GM12878 (cell line): ENCODE data around the gene SSBP4. TPM values are rescaled to one million over a fixed set of nuclear protein-coding genes. Genes with fewer than 3 reads are reported as not detected.

Experiments used
- BACH1 ChIP-seq: fragments of 450-650 bp; IDR thresholded peaks from 2 replicates; pipeline ENCODE4 v1.6.1; 2017; ENCODE audit warnings: mild to moderate bottlenecking, borderline replicate concordance
- CHD1 ChIP-seq: IDR thresholded peaks from 2 replicates; pipeline ENCODE4 v1.6.1; 2012; ENCODE audit warnings: low read depth, low read length, improper control_type of control experiment
- CREM ChIP-seq: IDR thresholded peaks from 2 replicates; pipeline ENCODE4 v1.6.1; 2014; ENCODE audit warnings: antibody characterized with exemption, low read depth
- GATAD2B ChIP-seq: fragments of 450-650 bp; conservative IDR thresholded peaks from 2 replicates; pipeline ENCODE4 v1.6.1; 2017; ENCODE audit warnings: low read depth, mild to moderate bottlenecking, moderate library complexity
- NR2C1 ChIP-seq: fragments of 450-650 bp; IDR thresholded peaks from 2 replicates; pipeline ENCODE4 v1.6.1; 2017; ENCODE audit warnings: antibody characterized with exemption, mild to moderate bottlenecking, moderate library complexity
- NRF1 ChIP-seq: conservative IDR thresholded peaks from 2 replicates; pipeline ENCODE4 v1.6.1; 2011; ENCODE audit warnings: mild to moderate bottlenecking, low read depth, low read length, improper control_type of control experiment
- PAX8 ChIP-seq: fragments of 450-650 bp; IDR thresholded peaks from 2 replicates; pipeline ENCODE4 v1.6.1; 2017; ENCODE audit warnings: mild to moderate bottlenecking, moderate library complexity
- RCOR1 ChIP-seq: conservative IDR thresholded peaks from 2 replicates; pipeline ENCODE4 v1.6.1; 2012; ENCODE audit warnings: low read depth, low read length, improper control_type of control experiment
- SUPT20H ChIP-seq: IDR thresholded peaks from 2 replicates; pipeline ENCODE4 v1.6.1; 2011; ENCODE audit warnings: low read depth, mild to moderate bottlenecking, low read length, moderate library complexity, borderline replicate concordance; ENCODE audit not compliant: control insufficient read depth
- ZNF217 ChIP-seq: fragments of 450-650 bp; IDR thresholded peaks from 2 replicates; pipeline ENCODE4 v1.6.1; 2017; ENCODE audit warnings: antibody characterized with exemption, mild to moderate bottlenecking
- ZNF24 ChIP-seq: fragments of 450-650 bp; IDR thresholded peaks from 2 replicates; pipeline ENCODE4 v1.6.1; 2017; ENCODE audit warnings: antibody characterized with exemption, mild to moderate bottlenecking
- polyA plus RNA-seq, 11 experiments: library from polyadenylated mRNA; depleted of rRNA in 4 of 11; unstranded in 6 of 11; stranded (reverse) in 5 of 11; fragments of >200 nt; fragmentation: Nextera tagmentation in 4 of 11; fragmentation: Illumina TruSeq in 1 of 11; extraction: Ambion mirVana in 4 of 11; extraction: Trizol in 1 of 11; gene quantifications; 1 replicate in 1 of 11; 2 replicates in 10 of 11; pipeline versions ENCODE4 v1.2.1 to v1.2.3, GENCODE V29; 2011 to 2016; ENCODE audit warnings: inconsistent platforms in 2 of 11, missing spikeins in 2 of 11, low read depth in 1 of 11
- total RNA-seq, 4 experiments: library from RNA; depleted of rRNA in 3 of 4; stranded (reverse); fragments of >200 nt in 3 of 4; fragmentation: Illumina TruSeq in 1 of 4; extraction: Trizol in 1 of 4; gene quantifications; 2 replicates each; pipeline versions ENCODE4 v1.2.1 to v1.2.3, GENCODE V29; 2013 to 2021
- TF ChIP-seq, protein P1 (sequence below): IDR thresholded peaks from 2 replicates; pipeline ENCODE4 v1.6.1; 2012; ENCODE audit warnings: mild to moderate bottlenecking, low read depth, low read length
- TF ChIP-seq, protein P2 (sequence below): IDR thresholded peaks from 2 replicates; pipeline ENCODE4 v1.6.1; 2011; ENCODE audit warnings: low read depth, mild to moderate bottlenecking, low read length, moderate library complexity, borderline replicate concordance; ENCODE audit errors: extremely low read depth
- TF ChIP-seq, protein P3 (sequence below): fragments of 450-650 bp; formaldehyde crosslinking; IDR thresholded peaks from 2 replicates; pipeline ENCODE4 v1.4.0; 2022; ENCODE audit warnings: mild to moderate bottlenecking, moderate library complexity
- TF ChIP-seq, protein P4 (sequence below), 3 experiments: IDR thresholded peaks in 2 of 3; conservative IDR thresholded peaks in 1 of 3; 2 replicates each; pipeline ENCODE4 v1.5.1; 2011; ENCODE audit warnings: low read depth in 3 of 3, low read length in 3 of 3, mild to moderate bottlenecking in 3 of 3, control low read depth in 2 of 3, moderate library complexity in 2 of 3, inconsistent platforms in 1 of 3, mixed read lengths in 1 of 3; ENCODE audit not compliant: control insufficient read depth in 2 of 3, insufficient read depth in 1 of 3; ENCODE audit errors: extremely low read depth in 1 of 3
- TF ChIP-seq, protein P5 (sequence below): IDR thresholded peaks from 2 replicates; pipeline ENCODE4 v1.6.1; 2011; ENCODE audit warnings: low read depth, low read length, improper control_type of control experiment, borderline replicate concordance
- TF ChIP-seq, protein P6 (sequence below): IDR thresholded peaks from 2 replicates; pipeline ENCODE4 v1.6.1; 2012; ENCODE audit warnings: low read depth, low read length, improper control_type of control experiment

SSBP4 gene
- total and polyA plus RNA-seq, 10 of the 15 experiments (the other 5 are each of a cell fraction or from before 2014, with no cell fraction given) = 0.37 to 150 (median 38.9) TPM

DNA sequence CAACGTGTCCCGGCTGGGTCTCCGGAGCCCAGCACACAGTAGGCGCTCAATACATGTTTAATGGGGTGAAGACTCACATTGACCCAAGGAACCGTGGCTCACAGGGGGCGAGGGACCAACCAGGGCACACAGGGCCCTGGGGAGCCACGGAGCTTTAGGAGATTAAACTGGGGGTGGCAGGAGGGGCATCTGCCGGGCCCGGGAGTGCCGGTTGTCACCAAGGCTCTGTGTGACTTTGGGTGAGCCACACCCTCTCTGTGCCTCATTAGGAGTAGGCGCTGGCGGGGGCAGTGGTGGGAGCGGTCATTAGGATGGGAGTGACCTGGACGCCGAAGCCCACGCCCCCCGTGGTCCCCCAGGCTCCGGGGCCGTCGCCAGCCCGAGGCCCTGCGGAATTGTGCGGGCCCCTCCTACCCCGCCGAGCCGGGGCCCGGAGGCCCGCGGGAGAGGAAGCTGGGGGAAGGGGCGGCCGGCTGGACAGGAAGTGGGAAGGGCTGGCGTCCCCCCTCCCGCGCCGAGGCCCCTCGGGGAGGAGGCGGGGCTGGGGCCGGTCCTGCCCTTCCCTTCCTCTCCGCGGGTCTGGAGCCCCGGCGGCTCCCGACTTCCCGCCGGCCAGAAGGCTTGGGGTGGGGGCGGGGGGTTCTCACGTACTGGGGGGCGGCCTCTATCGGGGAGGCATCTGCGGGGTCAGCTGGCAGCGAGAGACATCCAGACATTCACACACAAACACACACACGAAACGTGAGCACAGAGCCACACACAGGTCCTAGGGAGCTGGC lies 1.8 kb upstream of the SSBP4 start (continued):
- TF ChIP-seq, protein P1, sequence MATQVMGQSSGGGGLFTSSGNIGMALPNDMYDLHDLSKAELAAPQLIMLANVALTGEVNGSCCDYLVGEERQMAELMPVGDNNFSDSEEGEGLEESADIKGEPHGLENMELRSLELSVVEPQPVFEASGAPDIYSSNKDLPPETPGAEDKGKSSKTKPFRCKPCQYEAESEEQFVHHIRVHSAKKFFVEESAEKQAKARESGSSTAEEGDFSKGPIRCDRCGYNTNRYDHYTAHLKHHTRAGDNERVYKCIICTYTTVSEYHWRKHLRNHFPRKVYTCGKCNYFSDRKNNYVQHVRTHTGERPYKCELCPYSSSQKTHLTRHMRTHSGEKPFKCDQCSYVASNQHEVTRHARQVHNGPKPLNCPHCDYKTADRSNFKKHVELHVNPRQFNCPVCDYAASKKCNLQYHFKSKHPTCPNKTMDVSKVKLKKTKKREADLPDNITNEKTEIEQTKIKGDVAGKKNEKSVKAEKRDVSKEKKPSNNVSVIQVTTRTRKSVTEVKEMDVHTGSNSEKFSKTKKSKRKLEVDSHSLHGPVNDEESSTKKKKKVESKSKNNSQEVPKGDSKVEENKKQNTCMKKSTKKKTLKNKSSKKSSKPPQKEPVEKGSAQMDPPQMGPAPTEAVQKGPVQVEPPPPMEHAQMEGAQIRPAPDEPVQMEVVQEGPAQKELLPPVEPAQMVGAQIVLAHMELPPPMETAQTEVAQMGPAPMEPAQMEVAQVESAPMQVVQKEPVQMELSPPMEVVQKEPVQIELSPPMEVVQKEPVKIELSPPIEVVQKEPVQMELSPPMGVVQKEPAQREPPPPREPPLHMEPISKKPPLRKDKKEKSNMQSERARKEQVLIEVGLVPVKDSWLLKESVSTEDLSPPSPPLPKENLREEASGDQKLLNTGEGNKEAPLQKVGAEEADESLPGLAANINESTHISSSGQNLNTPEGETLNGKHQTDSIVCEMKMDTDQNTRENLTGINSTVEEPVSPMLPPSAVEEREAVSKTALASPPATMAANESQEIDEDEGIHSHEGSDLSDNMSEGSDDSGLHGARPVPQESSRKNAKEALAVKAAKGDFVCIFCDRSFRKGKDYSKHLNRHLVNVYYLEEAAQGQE = no peak
- TF ChIP-seq PAX8 = no peak
- TF ChIP-seq, protein P2, sequence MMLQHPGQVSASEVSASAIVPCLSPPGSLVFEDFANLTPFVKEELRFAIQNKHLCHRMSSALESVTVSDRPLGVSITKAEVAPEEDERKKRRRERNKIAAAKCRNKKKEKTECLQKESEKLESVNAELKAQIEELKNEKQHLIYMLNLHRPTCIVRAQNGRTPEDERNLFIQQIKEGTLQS = no peak
- no peak for TF ChIP-seq RCOR1
- peak; percentile 81 for TF ChIP-seq GATAD2B
- no peak for TF ChIP-seq SUPT20H
- TF ChIP-seq, protein P3, sequence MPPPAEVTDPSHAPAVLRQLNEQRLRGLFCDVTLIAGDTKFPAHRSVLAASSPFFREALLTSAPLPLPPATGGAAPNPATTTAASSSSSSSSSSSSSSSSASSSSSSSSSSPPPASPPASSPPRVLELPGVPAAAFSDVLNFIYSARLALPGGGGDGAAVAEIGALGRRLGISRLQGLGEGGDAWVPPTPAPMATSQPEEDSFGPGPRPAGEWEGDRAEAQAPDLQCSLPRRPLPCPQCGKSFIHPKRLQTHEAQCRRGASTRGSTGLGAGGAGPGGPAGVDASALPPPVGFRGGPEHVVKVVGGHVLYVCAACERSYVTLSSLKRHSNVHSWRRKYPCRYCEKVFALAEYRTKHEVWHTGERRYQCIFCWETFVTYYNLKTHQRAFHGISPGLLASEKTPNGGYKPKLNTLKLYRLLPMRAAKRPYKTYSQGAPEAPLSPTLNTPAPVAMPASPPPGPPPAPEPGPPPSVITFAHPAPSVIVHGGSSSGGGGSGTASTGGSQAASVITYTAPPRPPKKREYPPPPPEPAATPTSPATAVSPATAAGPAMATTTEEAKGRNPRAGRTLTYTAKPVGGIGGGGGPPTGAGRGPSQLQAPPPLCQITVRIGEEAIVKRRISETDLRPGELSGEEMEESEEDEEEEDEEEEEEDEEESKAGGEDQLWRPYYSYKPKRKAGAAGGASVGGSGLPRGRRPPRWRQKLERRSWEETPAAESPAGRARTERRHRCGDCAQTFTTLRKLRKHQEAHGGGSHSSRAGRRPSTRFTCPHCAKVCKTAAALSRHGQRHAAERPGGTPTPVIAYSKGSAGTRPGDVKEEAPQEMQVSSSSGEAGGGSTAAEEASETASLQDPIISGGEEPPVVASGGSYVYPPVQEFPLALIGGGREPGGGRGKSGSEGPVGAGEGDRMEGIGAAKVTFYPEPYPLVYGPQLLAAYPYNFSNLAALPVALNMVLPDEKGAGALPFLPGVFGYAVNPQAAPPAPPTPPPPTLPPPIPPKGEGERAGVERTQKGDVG (CRISPR knock-in tag) = no peak
- no peak for TF ChIP-seq ZNF24
- TF ChIP-seq, protein P4, sequence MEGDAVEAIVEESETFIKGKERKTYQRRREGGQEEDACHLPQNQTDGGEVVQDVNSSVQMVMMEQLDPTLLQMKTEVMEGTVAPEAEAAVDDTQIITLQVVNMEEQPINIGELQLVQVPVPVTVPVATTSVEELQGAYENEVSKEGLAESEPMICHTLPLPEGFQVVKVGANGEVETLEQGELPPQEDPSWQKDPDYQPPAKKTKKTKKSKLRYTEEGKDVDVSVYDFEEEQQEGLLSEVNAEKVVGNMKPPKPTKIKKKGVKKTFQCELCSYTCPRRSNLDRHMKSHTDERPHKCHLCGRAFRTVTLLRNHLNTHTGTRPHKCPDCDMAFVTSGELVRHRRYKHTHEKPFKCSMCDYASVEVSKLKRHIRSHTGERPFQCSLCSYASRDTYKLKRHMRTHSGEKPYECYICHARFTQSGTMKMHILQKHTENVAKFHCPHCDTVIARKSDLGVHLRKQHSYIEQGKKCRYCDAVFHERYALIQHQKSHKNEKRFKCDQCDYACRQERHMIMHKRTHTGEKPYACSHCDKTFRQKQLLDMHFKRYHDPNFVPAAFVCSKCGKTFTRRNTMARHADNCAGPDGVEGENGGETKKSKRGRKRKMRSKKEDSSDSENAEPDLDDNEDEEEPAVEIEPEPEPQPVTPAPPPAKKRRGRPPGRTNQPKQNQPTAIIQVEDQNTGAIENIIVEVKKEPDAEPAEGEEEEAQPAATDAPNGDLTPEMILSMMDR (IDR thresholded peaks at IDR 0.05 in 2 of 3, conservative IDR thresholded peaks at IDR 0.05 in 1 of 3; ENCODE audit: control insufficient read depth in 2 of 3, extremely low read depth in 1 of 3, insufficient read depth in 1 of 3, low read depth in 3 of 3, low read length in 3 of 3) = no peak
- no peak for TF ChIP-seq CREM
- no peak for TF ChIP-seq NRF1
- no peak for TF ChIP-seq CHD1
- TF ChIP-seq, protein P5, sequence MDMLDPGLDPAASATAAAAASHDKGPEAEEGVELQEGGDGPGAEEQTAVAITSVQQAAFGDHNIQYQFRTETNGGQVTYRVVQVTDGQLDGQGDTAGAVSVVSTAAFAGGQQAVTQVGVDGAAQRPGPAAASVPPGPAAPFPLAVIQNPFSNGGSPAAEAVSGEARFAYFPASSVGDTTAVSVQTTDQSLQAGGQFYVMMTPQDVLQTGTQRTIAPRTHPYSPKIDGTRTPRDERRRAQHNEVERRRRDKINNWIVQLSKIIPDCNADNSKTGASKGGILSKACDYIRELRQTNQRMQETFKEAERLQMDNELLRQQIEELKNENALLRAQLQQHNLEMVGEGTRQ = no peak
- TF ChIP-seq BACH1 = no peak
- TF ChIP-seq, protein P6, sequence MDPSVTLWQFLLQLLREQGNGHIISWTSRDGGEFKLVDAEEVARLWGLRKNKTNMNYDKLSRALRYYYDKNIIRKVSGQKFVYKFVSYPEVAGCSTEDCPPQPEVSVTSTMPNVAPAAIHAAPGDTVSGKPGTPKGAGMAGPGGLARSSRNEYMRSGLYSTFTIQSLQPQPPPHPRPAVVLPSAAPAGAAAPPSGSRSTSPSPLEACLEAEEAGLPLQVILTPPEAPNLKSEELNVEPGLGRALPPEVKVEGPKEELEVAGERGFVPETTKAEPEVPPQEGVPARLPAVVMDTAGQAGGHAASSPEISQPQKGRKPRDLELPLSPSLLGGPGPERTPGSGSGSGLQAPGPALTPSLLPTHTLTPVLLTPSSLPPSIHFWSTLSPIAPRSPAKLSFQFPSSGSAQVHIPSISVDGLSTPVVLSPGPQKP = 0 out of 2 replicates have a peak, but pooled peaks have one; percentile 18
- TF ChIP-seq NR2C1 = no peak
- TF ChIP-seq ZNF217 = peak; percentile 92
